Panc1 (cell line): Measurements from ENCODE around the gene TPST2.

ENCODE experiments used
- POLR2AphosphoS5 ChIP-seq: IDR thresholded peaks from 2 replicates; pipeline ENCODE4 v1.6.1; 2012; ENCODE audit warnings: mild to moderate bottlenecking, low read depth, low read length, moderate library complexity
- TCF7L2 ChIP-seq: IDR thresholded peaks from 2 replicates; pipeline ENCODE4 v1.6.1; 2011; ENCODE audit warnings: mild to moderate bottlenecking, low read depth, low read length, inconsistent platforms
- TF ChIP-seq, protein P1 (sequence below): fragments of 450-650 bp; IDR thresholded peaks from 2 replicates; pipeline ENCODE4 v1.5.1; 2017; ENCODE audit warnings: mild to moderate bottlenecking

DNA sequence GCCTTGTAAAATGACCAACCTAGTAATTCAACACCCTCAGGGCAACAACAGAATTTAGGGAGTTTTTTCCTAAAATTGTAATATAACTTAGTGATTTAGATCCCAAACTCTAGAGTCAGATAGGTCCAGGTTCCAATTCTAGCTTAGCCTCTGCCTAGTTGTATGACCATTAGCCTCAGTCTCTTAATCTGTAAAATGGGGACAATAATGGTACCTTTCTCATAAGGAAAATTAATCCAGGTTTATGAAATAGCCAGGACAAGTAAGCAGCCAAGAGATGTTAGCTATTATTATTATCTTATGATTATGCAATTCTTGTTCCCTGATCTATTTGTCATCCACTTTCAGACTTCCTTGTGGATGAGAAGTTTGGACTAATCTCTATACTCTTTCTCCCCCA, 81.8 kb downstream of the TPST2 start:
- no peak for TF ChIP-seq POLR2AphosphoS5
- TF ChIP-seq, protein P1, sequence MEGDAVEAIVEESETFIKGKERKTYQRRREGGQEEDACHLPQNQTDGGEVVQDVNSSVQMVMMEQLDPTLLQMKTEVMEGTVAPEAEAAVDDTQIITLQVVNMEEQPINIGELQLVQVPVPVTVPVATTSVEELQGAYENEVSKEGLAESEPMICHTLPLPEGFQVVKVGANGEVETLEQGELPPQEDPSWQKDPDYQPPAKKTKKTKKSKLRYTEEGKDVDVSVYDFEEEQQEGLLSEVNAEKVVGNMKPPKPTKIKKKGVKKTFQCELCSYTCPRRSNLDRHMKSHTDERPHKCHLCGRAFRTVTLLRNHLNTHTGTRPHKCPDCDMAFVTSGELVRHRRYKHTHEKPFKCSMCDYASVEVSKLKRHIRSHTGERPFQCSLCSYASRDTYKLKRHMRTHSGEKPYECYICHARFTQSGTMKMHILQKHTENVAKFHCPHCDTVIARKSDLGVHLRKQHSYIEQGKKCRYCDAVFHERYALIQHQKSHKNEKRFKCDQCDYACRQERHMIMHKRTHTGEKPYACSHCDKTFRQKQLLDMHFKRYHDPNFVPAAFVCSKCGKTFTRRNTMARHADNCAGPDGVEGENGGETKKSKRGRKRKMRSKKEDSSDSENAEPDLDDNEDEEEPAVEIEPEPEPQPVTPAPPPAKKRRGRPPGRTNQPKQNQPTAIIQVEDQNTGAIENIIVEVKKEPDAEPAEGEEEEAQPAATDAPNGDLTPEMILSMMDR: no peak
- TF ChIP-seq TCF7L2: no peak
